ENCODE results near the gene ATF7. TPM values are rescaled to one million over a fixed set of nuclear protein-coding genes. Genes with fewer than 3 reads are reported as not detected.

ATF7 gene
- total RNA-seq, 1 donor from 2014 or later: 42.2 TPM

DNA sequence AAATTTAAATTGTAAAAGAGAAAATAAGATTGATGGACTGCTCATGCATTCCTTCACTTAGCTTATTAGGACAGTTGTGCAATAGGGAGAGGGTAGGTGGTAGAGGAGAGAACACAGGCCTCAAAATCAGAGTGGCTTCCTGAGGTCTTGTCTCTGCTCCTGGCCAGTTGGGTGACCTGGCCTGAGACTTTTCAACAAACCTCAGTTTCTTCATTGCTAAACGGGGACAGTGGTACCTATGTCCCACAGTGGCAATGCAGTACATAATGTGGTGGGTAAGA lies 129.5 kb downstream of the ATF7 start:
- H3K27ac Mint-ChIP-seq: peak overlapping the region; percentile 85
- no peaks in the 10 kb centered on the region for H3K36me3 Mint-ChIP-seq

DNA sequence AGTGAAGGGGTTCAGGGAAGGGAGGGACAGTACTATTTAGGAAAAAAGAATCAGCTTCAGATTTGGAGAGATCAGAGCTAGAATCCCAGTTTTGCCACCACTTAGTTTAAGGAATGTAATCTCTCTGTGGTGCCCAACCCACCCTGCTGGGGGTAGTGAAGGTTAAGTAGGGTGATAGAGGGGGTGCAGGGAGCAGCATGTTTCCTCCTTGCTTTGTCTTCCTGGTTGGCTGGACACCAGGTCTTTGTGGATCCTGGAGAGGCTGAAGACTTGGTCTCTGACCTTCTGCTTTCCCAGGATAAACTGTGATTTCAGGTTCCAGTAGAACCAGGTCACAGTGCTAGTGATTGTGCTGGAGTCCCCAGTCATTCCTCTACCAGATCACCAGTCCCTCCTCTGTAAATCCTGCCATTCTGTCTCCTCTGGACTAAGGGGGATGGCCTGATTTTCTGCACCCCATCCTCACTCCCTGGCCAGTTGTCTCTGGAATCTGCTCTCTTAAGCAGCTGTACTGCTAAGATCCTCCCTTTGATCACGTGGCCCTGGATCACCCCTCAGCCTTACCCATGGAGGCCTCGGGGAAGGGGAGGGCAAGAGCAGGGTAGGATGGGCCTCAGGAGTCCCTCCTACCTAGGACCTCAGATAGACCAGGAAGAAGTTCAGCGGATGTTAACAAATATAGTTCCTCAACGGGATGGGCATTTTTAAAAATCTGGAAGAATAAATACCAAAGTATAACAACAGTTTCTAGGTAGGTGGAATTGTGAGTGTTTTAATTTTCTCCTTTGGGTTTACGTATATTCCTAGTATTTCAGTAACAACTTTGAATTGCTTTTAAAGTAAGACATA lies 130.1 kb downstream of the ATF7 start:
- Mint-ChIP-seq H3K4me3 (peak overlapping the region; percentile 81), H3K9me3 (peaks cover 3% of the 10 kb centered on the region), H3K36me3 (no peaks in the 10 kb centered on the region), H3K27ac (peak overlapping the region; percentile 85), H3K27me3 (no peaks in the 10 kb centered on the region), H3K4me1 (ENCODE audit: unreplicated experiment) (peaks cover 51% of the 10 kb centered on the region)
- no peak for DNase-seq (ENCODE audit: extremely low spot score, unreplicated experiment)
- TF ChIP-seq, protein P1, sequence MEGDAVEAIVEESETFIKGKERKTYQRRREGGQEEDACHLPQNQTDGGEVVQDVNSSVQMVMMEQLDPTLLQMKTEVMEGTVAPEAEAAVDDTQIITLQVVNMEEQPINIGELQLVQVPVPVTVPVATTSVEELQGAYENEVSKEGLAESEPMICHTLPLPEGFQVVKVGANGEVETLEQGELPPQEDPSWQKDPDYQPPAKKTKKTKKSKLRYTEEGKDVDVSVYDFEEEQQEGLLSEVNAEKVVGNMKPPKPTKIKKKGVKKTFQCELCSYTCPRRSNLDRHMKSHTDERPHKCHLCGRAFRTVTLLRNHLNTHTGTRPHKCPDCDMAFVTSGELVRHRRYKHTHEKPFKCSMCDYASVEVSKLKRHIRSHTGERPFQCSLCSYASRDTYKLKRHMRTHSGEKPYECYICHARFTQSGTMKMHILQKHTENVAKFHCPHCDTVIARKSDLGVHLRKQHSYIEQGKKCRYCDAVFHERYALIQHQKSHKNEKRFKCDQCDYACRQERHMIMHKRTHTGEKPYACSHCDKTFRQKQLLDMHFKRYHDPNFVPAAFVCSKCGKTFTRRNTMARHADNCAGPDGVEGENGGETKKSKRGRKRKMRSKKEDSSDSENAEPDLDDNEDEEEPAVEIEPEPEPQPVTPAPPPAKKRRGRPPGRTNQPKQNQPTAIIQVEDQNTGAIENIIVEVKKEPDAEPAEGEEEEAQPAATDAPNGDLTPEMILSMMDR (conservative IDR thresholded peaks at IDR 0.05): no peak

More for the DNA sequence above, 129.5 kb downstream of the ATF7 start:
- TF ChIP-seq, protein P1 (conservative IDR thresholded peaks at IDR 0.05): no peak
- DNase-seq (ENCODE audit: extremely low spot score, unreplicated experiment): no peak
- Mint-ChIP-seq H3K9me3 (peaks cover 3% of the 10 kb centered on the region), H3K27me3 (no peaks in the 10 kb centered on the region), H3K4me1 (ENCODE audit: unreplicated experiment) (peaks cover 51% of the 10 kb centered on the region), H3K4me3 (peak overlapping the region; percentile 81)

DNA sequence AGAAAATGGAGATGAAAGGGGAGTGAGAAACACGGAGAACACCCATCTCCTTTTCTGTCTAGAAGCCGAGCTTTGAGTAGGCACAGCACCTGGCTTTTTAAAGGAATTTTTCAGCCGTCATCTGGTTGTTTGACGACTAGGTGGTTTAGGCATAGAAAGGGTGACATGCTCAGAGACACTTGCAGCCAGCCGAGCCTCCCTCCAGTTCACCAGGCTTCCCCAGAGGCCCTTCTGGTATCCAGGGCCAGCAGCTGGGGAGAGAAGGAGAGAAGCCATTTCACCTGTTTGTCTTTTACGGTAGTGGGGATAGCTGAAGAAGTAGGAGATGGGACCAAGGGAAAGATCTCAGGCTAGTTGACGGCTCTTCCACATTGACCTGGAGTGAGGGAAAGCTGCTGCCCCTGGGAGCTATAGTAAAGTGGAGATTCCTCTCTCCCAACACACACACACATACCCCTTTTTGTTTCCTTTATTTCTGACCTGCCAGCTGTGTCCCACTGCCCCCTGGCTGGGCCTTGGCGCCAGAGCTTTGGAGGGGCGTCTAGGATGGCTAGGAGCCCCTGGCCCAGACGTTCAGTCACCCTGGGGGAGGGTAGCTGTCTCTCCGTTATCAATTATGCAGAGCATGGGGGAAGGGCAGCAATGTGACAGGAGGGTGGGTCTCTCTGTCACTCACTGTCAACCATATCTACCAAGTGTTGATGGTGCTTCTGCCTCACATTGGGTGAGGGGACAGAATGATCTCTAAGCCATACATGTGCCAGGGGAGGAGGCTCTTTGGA lies 132.4 kb downstream of the ATF7 start:
- Mint-ChIP-seq H3K27me3 (no peaks in the 10 kb centered on the region), H3K4me1 (ENCODE audit: unreplicated experiment) (peaks cover 50% of the 10 kb centered on the region), H3K27ac (peak overlapping the region; percentile 97), H3K9me3 (peaks cover 3% of the 10 kb centered on the region), H3K36me3 (peaks cover 5% of the 10 kb centered on the region), H3K4me3 (peak overlapping the region; percentile 97)
- DNase-seq (ENCODE audit: extremely low spot score, unreplicated experiment): no peak
- TF ChIP-seq, protein P1 (conservative IDR thresholded peaks at IDR 0.05): no peak

DNA sequence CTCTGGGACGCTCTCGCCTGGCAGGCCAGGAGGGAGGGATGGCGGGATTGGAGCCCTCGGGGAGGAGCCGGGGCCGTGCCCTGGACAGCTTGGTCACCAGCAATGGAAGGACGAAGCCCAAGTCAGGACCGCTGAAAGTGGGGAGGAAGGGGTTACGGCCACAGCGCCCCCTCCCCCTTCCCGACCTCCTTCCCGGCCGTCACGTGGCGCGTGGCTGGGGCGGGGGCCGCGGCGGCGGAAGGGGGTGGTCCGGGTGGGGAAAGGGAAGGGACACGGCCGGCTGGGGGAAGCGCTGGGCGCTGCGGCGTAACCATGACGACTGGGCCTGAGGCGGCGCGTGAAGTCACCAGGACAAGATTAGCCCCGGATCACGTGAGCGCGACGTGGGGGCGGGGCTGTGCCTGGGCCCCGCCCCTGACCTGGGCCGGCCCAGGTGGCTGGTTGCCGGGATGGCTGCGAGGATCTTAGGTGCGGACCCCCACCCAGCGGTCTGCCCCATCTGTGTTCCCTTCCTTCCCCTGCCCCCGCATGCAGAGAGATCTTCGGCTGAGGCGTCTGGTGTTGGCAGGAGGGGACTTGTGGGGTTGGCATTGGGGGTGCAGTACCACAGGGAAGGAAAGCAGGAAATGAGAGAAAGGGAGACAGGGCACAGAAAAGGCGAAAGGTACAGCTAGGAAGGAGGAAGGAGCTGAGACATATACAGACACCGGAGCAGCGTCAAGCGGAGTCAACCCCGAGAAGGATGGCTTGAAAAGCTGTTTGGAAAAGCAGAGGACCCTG lies 133.2 kb downstream of the ATF7 start:
- H3K4me3 Mint-ChIP-seq: peak overlapping the region; percentile 97

DNA sequence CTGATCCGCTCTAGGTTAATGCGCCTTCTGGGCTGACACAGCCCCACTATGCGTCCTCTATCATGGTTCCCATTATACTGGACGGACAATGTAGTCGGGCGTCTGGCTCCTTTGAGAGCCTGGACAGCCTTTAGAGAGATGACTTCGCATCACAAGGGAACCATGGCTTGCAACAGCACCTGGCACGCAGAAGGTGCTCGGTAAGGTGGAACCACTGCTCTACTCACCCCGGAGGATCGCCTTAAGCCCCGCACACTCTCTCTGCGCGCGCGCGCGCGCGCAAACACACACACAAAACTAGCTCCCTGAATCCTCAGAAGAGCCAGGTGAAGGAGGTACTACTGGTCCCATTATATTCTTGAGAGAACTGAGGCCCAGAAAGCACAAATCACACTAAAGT lies 134.0 kb downstream of the ATF7 start:
- TF ChIP-seq, protein P1 (conservative IDR thresholded peaks at IDR 0.05): no peak
- H3K9me3 Mint-ChIP-seq: peaks cover 3% of the 10 kb centered on the region
- no peaks in the 10 kb centered on the region for H3K27me3 Mint-ChIP-seq
- peaks cover 5% of the 10 kb centered on the region for H3K36me3 Mint-ChIP-seq
- peak overlapping the region; percentile 97 for H3K27ac Mint-ChIP-seq
- DNase-seq (ENCODE audit: extremely low spot score, unreplicated experiment): no peak
- peaks cover 39% of the 10 kb centered on the region for H3K4me1 Mint-ChIP-seq (ENCODE audit: unreplicated experiment)
- H3K4me3 Mint-ChIP-seq: peak overlapping the region; percentile 97

More for the DNA sequence above, 133.2 kb downstream of the ATF7 start:
- Mint-ChIP-seq H3K9me3 (peaks cover 3% of the 10 kb centered on the region), H3K36me3 (peaks cover 5% of the 10 kb centered on the region), H3K27me3 (no peaks in the 10 kb centered on the region), H3K4me1 (ENCODE audit: unreplicated experiment) (peaks cover 44% of the 10 kb centered on the region), H3K27ac (peak overlapping the region; percentile 97)
- TF ChIP-seq, protein P1 (conservative IDR thresholded peaks at IDR 0.05): no peak
- DNase-seq (ENCODE audit: extremely low spot score, unreplicated experiment): peak; percentile 97
